ENCODE results near the gene TUBGCP3. TPM values are rescaled to one million over a fixed set of nuclear protein-coding genes. Genes with fewer than 3 reads are reported as not detected.

TUBGCP3 gene, protein sequence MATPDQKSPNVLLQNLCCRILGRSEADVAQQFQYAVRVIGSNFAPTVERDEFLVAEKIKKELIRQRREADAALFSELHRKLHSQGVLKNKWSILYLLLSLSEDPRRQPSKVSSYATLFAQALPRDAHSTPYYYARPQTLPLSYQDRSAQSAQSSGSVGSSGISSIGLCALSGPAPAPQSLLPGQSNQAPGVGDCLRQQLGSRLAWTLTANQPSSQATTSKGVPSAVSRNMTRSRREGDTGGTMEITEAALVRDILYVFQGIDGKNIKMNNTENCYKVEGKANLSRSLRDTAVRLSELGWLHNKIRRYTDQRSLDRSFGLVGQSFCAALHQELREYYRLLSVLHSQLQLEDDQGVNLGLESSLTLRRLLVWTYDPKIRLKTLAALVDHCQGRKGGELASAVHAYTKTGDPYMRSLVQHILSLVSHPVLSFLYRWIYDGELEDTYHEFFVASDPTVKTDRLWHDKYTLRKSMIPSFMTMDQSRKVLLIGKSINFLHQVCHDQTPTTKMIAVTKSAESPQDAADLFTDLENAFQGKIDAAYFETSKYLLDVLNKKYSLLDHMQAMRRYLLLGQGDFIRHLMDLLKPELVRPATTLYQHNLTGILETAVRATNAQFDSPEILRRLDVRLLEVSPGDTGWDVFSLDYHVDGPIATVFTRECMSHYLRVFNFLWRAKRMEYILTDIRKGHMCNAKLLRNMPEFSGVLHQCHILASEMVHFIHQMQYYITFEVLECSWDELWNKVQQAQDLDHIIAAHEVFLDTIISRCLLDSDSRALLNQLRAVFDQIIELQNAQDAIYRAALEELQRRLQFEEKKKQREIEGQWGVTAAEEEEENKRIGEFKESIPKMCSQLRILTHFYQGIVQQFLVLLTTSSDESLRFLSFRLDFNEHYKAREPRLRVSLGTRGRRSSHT
- polyA plus RNA-seq (2011; rRNA removed) (11.2 and 15.7 TPM in 2 replicates), polyA minus RNA-seq (2011; rRNA and poly(A)+ RNA removed) (20.9 and 21.9 TPM in 2 replicates)

DNA sequence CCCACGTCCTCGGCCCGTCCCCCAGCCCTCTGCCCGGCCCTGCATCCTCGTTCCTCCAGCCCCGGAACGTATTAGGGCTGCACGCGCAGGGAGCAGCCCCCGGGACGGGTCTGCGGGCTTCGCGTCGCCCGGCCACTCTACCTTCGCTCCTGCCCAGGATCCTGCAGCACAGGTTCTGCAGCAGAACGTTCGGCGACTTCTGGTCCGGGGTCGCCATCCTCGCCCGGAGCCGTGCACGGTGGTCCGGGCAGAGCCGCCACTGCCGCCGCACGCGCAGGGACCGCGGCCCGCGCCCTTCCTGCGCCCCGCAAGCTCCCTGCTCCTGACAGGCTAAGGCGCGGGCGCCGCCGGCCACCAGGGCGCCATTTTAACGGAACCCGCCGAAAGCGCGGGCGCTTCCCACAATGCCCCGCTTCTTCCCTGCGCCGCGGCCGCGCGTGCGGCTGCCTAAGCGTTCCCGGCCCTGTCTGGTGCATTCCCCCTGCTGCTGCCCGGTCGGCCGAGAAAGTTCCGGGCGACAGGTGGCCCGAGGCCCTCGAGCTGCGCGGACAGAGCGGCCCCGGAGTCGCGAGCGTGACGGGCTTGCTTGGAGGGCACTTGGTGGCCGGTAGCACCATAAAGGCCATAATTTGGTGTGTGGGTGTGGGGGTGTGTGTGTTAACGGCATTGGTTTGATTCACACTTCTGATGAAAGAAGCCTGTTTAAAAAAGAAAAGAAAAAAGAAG is at the start of gene TUBGCP3:
TUBGCP3 (minus strand) TSS at position 390 of the 726 bp plus-strand sequence; CDS start at position 217, 173 bp downstream.
- no peaks in the 10 kb centered on the region for H3K36me3 ChIP-seq (ENCODE audit: control insufficient read depth, insufficient read depth, low read length)
- H3K4me3 ChIP-seq (ENCODE audit: low read depth, low read length) = peak within 1 kb of the TSS; percentile 84
- ChIA-PET CTCF (interaction anchor here (0.6 to 2.9 kb wide), 4 partner anchors 13 to 287 kb away, joined by 3 to 20 read pairs (median 4); no protein-coding TSS in a partner anchor), POLR2A (no interaction called here)
- H3K27me3 ChIP-seq (ENCODE audit: control insufficient read depth, insufficient read depth, low read length) = no peaks in the 10 kb centered on the region
- peak; percentile 19 for DNase-seq (ENCODE audit: low read depth)
- TF ChIP-seq, protein P1, sequence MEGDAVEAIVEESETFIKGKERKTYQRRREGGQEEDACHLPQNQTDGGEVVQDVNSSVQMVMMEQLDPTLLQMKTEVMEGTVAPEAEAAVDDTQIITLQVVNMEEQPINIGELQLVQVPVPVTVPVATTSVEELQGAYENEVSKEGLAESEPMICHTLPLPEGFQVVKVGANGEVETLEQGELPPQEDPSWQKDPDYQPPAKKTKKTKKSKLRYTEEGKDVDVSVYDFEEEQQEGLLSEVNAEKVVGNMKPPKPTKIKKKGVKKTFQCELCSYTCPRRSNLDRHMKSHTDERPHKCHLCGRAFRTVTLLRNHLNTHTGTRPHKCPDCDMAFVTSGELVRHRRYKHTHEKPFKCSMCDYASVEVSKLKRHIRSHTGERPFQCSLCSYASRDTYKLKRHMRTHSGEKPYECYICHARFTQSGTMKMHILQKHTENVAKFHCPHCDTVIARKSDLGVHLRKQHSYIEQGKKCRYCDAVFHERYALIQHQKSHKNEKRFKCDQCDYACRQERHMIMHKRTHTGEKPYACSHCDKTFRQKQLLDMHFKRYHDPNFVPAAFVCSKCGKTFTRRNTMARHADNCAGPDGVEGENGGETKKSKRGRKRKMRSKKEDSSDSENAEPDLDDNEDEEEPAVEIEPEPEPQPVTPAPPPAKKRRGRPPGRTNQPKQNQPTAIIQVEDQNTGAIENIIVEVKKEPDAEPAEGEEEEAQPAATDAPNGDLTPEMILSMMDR (IDR thresholded peaks at IDR 0.05; ENCODE audit: insufficient read depth, low read depth, low read length) = no peak

DNA sequence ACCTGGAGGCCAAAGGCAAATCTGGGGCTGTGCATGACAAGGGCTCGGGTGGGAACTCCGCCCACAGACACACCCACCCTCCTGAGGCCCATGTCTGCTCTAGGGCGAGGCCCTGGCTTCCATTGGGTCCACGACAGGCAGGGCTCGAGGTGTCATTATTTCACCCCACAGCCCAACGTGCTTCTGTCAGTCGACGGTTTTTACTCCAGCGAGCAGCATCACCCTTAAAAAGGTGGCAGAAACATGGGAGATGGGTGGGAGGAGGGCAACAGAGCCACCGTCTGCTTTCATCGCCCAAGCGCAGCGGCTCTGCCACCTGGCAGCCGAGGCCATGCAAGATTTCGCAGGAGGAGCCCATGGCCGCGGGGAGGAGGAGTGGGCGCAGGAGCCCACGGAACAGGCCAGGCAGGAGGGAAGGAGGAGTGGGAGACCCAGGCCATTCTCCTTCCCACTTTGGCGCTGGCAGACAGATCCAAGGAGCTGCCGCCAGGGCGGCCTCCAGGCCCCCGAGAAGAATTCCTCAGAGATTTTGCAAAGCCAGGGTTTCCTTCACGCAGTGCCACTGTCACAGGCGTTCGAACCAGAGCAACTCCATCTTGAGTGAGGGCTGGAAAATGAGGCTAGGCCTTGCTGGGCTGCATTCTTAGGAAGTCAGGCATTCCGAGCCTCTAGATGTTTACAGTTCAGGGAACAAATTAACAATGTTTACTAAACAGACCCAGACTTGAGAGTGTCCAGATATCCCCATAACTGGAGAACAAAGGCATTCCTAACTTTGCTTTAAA is 49.3 kb upstream of the TUBGCP3 start:
- TF ChIP-seq, protein P1 (IDR thresholded peaks at IDR 0.05; ENCODE audit: insufficient read depth, low read depth, low read length) = no peak
- ChIA-PET POLR2A (no interaction called here), CTCF (interaction anchor here (0.8 to 4.2 kb wide), 2 partner anchors 10 to 238 kb away, joined by 3 to 53 read pairs; no protein-coding TSS in a partner anchor)
- Histone ChIP-seq H3K36me3 (ENCODE audit: control insufficient read depth, insufficient read depth, low read length) (no peaks in the 10 kb centered on the region), H3K4me3 (ENCODE audit: low read depth, low read length) (no peak overlapping the region), H3K27me3 (ENCODE audit: control insufficient read depth, insufficient read depth, low read length) (peaks cover 11% of the 10 kb centered on the region)
- no peak for DNase-seq (ENCODE audit: low read depth)

DNA sequence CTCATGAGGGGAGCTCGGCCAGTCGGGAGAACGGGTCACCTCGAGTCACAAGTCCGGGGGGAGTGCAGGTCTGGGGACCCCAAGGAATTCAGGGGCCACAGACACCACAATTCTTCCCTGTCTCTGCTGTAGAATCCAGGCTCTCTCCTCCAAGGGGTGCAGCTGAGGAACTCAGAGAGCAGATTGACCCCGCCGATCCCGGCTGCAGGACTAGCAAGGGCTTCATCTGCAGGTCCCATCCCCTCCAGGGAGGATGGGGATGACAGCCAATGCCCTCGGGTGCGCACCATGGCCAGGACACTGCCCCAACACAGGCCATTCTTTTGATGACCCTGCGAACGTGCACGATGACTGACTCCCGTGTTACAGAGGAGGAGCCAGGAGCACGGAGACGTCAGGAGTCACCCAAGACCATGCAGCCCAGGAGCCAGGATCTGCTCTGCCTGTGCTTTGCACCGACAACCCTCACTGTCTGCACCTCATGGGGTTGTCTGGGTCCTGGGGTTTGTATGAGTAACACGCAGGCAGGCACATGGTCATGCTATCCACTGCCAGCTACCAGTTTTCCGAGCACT is 48.5 kb upstream of the TUBGCP3 start:
- Histone ChIP-seq H3K27me3 (ENCODE audit: control insufficient read depth, insufficient read depth, low read length) (peaks cover 11% of the 10 kb centered on the region), H3K4me3 (ENCODE audit: low read depth, low read length) (no peak overlapping the region), H3K36me3 (ENCODE audit: control insufficient read depth, insufficient read depth, low read length) (no peaks in the 10 kb centered on the region)
- CTCF ChIA-PET = interaction anchor here (1.1 to 1.5 kb wide), 2 partner anchors 233 to 238 kb away, joined by 3 to 7 read pairs; no protein-coding TSS in a partner anchor
- no peak for DNase-seq (ENCODE audit: low read depth)
- POLR2A ChIA-PET = no interaction called here
- TF ChIP-seq, protein P1 (IDR thresholded peaks at IDR 0.05; ENCODE audit: insufficient read depth, low read depth, low read length) = no peak

DNA sequence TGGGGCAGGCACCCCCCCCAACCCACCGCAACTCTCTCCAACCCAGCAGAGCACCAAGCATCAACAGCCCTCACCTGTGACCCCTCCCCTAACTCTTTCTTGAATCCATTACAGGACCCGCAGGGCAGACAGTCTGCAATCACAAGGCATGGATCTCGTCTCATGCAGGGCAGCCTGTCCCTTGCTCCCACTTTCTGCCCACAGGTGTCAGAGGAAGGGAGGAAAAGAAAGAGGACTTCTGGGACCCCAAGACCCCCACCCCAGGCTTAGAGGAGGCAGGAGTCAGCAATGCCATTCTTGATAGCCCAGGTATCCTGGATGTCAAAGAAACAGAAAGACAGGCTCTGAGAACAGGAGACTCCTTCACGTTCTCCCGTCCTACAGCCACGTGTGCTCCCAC is 47.4 kb upstream of the TUBGCP3 start:
- TF ChIP-seq, protein P1 (IDR thresholded peaks at IDR 0.05; ENCODE audit: insufficient read depth, low read depth, low read length) = no peak
- POLR2A ChIA-PET = no interaction called here
- Histone ChIP-seq H3K36me3 (ENCODE audit: control insufficient read depth, insufficient read depth, low read length) (no peaks in the 10 kb centered on the region), H3K4me3 (ENCODE audit: low read depth, low read length) (no peak overlapping the region), H3K27me3 (ENCODE audit: control insufficient read depth, insufficient read depth, low read length) (peaks cover 11% of the 10 kb centered on the region)
- DNase-seq (ENCODE audit: low read depth) = no peak
- CTCF ChIA-PET = interaction anchor here (1.5 kb wide), 1 partner anchor 234 kb away, joined by 3 read pairs; no protein-coding TSS in a partner anchor

All from BJ (cell line).